Keratinocyte (primary cell): ENCODE data around the gene TSPAN2. TPM values are rescaled to one million over a fixed set of nuclear protein-coding genes. Genes with fewer than 3 reads are reported as not detected.

Experiments
- DNase-seq: peaks from one replicate; pipeline ENCODE4 v3.0.0-alpha.2; 2011; ENCODE audit warnings: low read depth, missing footprints, low spot score
- FAIRE-seq: peaks from 2 replicates; lab custom pipeline; 2011; peaks lifted over from hg19 to GRCh38; lab: Jason Lieb, UNC
- H2AFZ ChIP-seq: 2 replicates; pipeline ENCODE4 v1.6.0; 2012; ENCODE audit warnings: low read length, control low read depth, inconsistent platforms; ENCODE audit not compliant: control insufficient read depth
- H3K27ac ChIP-seq: 2 replicates; pipeline ENCODE4 v1.5.1; 2011; ENCODE audit warnings: low read length; ENCODE audit not compliant: control insufficient read depth, insufficient read depth
- H3K27me3 ChIP-seq: 3 replicates; pipeline ENCODE4 v1.6.0; 2011; ENCODE audit warnings: low read length; ENCODE audit not compliant: control insufficient read depth, insufficient read depth; ENCODE audit errors: extremely low read depth
- H3K36me3 ChIP-seq, 2 experiments: 2 replicates in 1 of 2; 3 replicates in 1 of 2; pipeline ENCODE4 v1.5.1; 2011; ENCODE audit warnings: low read length in 2 of 2, mild to moderate bottlenecking in 1 of 2; ENCODE audit not compliant: control insufficient read depth in 2 of 2, insufficient read depth in 2 of 2; ENCODE audit errors: extremely low read depth in 1 of 2
- H3K4me1 ChIP-seq: 3 replicates; pipeline ENCODE4 v1.5.1; 2011; ENCODE audit warnings: low read length; ENCODE audit not compliant: control insufficient read depth, insufficient read depth; ENCODE audit errors: extremely low read depth
- H3K4me2 ChIP-seq: 3 replicates; pipeline ENCODE4 v1.6.0; 2011; ENCODE audit warnings: low read depth, low read length; ENCODE audit not compliant: control insufficient read depth, insufficient read depth; ENCODE audit errors: extremely low read depth
- H3K4me3 ChIP-seq, 3 experiments: fragments of 200-600 bp in 1 of 3; sonication (generic) in 1 of 3; 2 replicates in 2 of 3; 3 replicates in 1 of 3; pipeline ENCODE4 v1.5.1; 2011 to 2016; ENCODE audit warnings: low read length in 3 of 3, mild to moderate bottlenecking in 3 of 3, control low read depth in 2 of 3, inconsistent platforms in 1 of 3, low read depth in 1 of 3, mixed read lengths in 1 of 3, mixed run types in 1 of 3, moderate library complexity in 1 of 3; ENCODE audit not compliant: control insufficient read depth in 2 of 3, insufficient read depth in 2 of 3; ENCODE audit errors: extremely low read depth in 1 of 3
- H3K79me2 ChIP-seq: 2 replicates; pipeline ENCODE4 v1.6.0; 2012; ENCODE audit warnings: low read length; ENCODE audit not compliant: control insufficient read depth, insufficient read depth
- H3K9ac ChIP-seq: 3 replicates; pipeline ENCODE4 v1.6.0; 2011; ENCODE audit warnings: low read length; ENCODE audit not compliant: control insufficient read depth, insufficient read depth; ENCODE audit errors: extremely low read depth
- H3K9me1 ChIP-seq: 3 replicates; pipeline ENCODE4 v1.6.0; 2011; ENCODE audit warnings: low read length; ENCODE audit not compliant: control insufficient read depth, insufficient read depth; ENCODE audit errors: extremely low read depth
- H3K9me3 ChIP-seq: 2 replicates; pipeline ENCODE4 v1.5.1; 2012; ENCODE audit warnings: low read depth, low read length; ENCODE audit not compliant: control insufficient read depth
- H4K20me1 ChIP-seq: 3 replicates; pipeline ENCODE4 v1.6.0; 2011; ENCODE audit warnings: low read length; ENCODE audit not compliant: control insufficient read depth, insufficient read depth; ENCODE audit errors: extremely low read depth
- EZH2 ChIP-seq: IDR thresholded peaks from one replicate; pipeline ENCODE4 v1.6.1; 2012; ENCODE audit warnings: inconsistent platforms, mild to moderate bottlenecking, low read length, moderate library complexity
- dilution Hi-C: fragments of 300-500 bp; cut with MboI; formaldehyde crosslinking; loops from one replicate; pipeline ENCODE4 v1.7.0; 2020; ENCODE audit warnings: low sequenced_read_pairs; ENCODE audit not compliant: extremely low pct_ligation_motif_present
- polyA plus RNA-seq, 5 experiments: library from polyadenylated mRNA; depleted of rRNA in 3 of 5; stranded (reverse) in 3 of 5; stranded (forward) in 1 of 5; unstranded in 1 of 5; fragments of >200 nt; gene quantifications; 1 replicate in 1 of 5; 2 replicates in 3 of 5; 3 replicates in 1 of 5; pipeline versions ENCODE4 v1.2.1 to v1.2.3, GENCODE V29; 2011 to 2012; ENCODE audit warnings: missing spikeins in 2 of 5, low read depth in 1 of 5, low replicate concordance in 1 of 5
- TF ChIP-seq, protein P1 (sequence below), 3 experiments: IDR thresholded peaks in 1 of 3; conservative IDR thresholded peaks in 1 of 3; optimal IDR thresholded peaks in 1 of 3; 2 replicates in 2 of 3; 3 replicates in 1 of 3; pipeline versions ENCODE3 to v1.5.1; 2011; ENCODE audit warnings: low read length in 3 of 3, mild to moderate bottlenecking in 3 of 3, moderate library complexity in 2 of 3, control low read depth in 1 of 3, inconsistent platforms in 1 of 3; ENCODE audit not compliant: insufficient read depth in 2 of 3; ENCODE audit errors: extremely low read depth in 1 of 3

The TSPAN2 gene
- polyA plus RNA-seq, 1 donor (not counting 4 experiments of a cell fraction or from before 2014, with no cell fraction given) = 0.37 TPM

DNA sequence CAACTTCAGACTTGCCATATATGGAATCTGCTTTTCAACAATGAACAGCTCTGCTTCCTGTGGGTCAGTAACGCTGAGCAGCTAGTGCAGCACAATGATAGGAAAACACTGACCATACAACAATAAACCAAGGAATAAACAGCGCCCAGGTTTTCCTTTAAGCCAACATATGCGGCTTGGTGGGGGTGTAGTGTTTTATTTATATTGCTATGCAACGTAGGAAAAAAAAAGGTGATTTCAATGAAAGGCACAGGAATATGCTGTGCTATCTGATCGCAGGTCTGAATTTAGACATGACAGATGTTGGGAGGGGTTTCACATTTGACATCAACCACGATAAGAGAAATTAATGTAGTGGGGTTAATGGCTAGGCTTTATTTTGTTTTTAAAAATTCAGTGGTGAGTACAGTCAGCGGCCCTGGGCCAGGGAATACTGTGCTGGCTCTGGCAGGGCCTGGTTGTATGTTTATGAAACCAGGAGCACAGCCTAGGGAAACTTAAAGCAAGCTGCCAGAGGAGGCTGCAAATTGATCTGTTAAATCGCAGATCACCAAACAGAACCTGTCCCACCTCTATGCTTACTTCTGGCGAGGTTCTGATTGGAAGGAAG is 4.3 kb downstream of the TSPAN2 start:
- no peaks in the 10 kb centered on the region for H3K9me3 ChIP-seq
- no peak for DNase-seq
- no peak overlapping the region for H3K27ac ChIP-seq
- TF ChIP-seq, protein P1, sequence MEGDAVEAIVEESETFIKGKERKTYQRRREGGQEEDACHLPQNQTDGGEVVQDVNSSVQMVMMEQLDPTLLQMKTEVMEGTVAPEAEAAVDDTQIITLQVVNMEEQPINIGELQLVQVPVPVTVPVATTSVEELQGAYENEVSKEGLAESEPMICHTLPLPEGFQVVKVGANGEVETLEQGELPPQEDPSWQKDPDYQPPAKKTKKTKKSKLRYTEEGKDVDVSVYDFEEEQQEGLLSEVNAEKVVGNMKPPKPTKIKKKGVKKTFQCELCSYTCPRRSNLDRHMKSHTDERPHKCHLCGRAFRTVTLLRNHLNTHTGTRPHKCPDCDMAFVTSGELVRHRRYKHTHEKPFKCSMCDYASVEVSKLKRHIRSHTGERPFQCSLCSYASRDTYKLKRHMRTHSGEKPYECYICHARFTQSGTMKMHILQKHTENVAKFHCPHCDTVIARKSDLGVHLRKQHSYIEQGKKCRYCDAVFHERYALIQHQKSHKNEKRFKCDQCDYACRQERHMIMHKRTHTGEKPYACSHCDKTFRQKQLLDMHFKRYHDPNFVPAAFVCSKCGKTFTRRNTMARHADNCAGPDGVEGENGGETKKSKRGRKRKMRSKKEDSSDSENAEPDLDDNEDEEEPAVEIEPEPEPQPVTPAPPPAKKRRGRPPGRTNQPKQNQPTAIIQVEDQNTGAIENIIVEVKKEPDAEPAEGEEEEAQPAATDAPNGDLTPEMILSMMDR (optimal IDR thresholded peaks at IDR 0.05 in 1 of 3, IDR thresholded peaks at IDR 0.05 in 1 of 3, conservative IDR thresholded peaks at IDR 0.05 in 1 of 3; ENCODE audit: extremely low read depth in 1 of 3, insufficient read depth in 2 of 3, low read length in 3 of 3) = no peak
- no peak for TF ChIP-seq EZH2
- peak; percentile 84 for FAIRE-seq
- H3K9me1 ChIP-seq = no peaks in the 10 kb centered on the region
- dilution Hi-C loops = no loop called here
- peaks cover 7% of the 10 kb centered on the region for H3K27me3 ChIP-seq
- no peaks in the 10 kb centered on the region for H4K20me1 ChIP-seq
- H3K79me2 ChIP-seq = no peaks in the 10 kb centered on the region
- no peak overlapping the region for H3K9ac ChIP-seq
- no peaks in the 10 kb centered on the region for H3K36me3 ChIP-seq
- H3K4me3 ChIP-seq = no peak overlapping the region
- peak overlapping the region; percentile 63 for H2AFZ ChIP-seq
- H3K4me2 ChIP-seq = peak overlapping the region; percentile 2
- peaks cover 11% of the 10 kb centered on the region for H3K4me1 ChIP-seq

DNA sequence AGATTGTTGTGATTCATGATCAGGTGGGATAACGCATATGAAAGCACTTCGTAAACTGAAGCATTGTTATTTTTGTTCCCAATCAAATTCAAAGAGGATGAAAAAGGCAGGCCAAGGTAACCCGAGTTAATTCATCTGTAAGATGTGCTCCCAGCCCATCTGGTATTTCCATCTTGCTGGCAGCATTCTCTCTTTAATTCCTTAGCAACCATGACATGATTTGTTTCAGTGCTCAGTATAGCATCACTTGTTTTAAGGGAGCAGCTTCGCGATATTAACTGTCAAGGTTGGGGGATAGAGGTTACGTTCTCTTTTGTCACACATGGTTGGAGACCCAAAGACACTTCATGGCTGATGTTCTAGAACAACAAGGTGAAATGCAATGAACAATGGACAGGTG is 6.4 kb downstream of the TSPAN2 start:
- no peak for DNase-seq
- Histone ChIP-seq H2AFZ (no peak overlapping the region), H3K4me3 (no peak overlapping the region), H3K4me1 (peaks cover 8% of the 10 kb centered on the region), H3K9me1 (no peaks in the 10 kb centered on the region), H4K20me1 (no peaks in the 10 kb centered on the region), H3K27ac (no peak overlapping the region), H3K27me3 (no peaks in the 10 kb centered on the region), H3K9me3 (no peaks in the 10 kb centered on the region), H3K79me2 (no peaks in the 10 kb centered on the region), H3K9ac (no peak overlapping the region), H3K4me2 (no peak overlapping the region), H3K36me3 (no peaks in the 10 kb centered on the region)
- FAIRE-seq = no peak
- dilution Hi-C loops = no loop called here
- TF ChIP-seq EZH2 = no peak
- TF ChIP-seq, protein P1 (optimal IDR thresholded peaks at IDR 0.05 in 1 of 3, IDR thresholded peaks at IDR 0.05 in 1 of 3, conservative IDR thresholded peaks at IDR 0.05 in 1 of 3; ENCODE audit: extremely low read depth in 1 of 3, insufficient read depth in 2 of 3, low read length in 3 of 3) = no peak
